ENCODE data around the gene CDH8. TPM values are rescaled to one million over a fixed set of nuclear protein-coding genes. Genes with fewer than 3 reads are reported as not detected.

Gene CDH8
- total RNA-seq, 1 experiment from 2014 or later, result 11.1 TPM

GRCh38 chr16:61671161-61671560 lies 365.1 kb downstream of the CDH8 start:
- CTCF ChIA-PET, result no interaction called here
- DNase-seq (ENCODE audit: low spot score) (no peak), ATAC-seq (no peak)
- Mint-ChIP-seq H3K4me3 (no peak overlapping the region), H3K9me3 (peaks cover 9% of the 10 kb centered on the region), H3K27ac (no peak overlapping the region), H3K27me3 (ENCODE audit: low read depth) (no peaks in the 10 kb centered on the region; the same call in 1 of the 2 replicates), H3K36me3 (peaks cover 6% of the 10 kb centered on the region), H3K4me1 (no peaks in the 10 kb centered on the region)
- POLR2A ChIA-PET, result no interaction called here
- TF ChIP-seq, protein P1, sequence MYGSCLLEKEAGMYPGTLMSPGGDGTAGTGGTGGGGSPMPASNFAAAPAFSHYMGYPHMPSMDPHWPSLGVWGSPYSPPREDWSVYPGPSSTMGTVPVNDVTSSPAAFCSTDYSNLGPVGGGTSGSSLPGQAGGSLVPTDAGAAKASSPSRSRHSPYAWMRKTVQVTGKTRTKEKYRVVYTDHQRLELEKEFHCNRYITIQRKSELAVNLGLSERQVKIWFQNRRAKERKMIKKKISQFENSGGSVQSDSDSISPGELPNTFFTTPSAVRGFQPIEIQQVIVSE (CRISPR knock-in tag; IDR thresholded peaks at IDR 0.05; ENCODE audit: borderline replicate concordance), result no peak
- TF ChIP-seq ATF1 (CRISPR knock-in tag; IDR thresholded peaks at IDR 0.05) (no peak), NFATC4 (CRISPR knock-in tag; IDR thresholded peaks at IDR 0.05) (no peak)
- TF ChIP-seq, protein P2, sequence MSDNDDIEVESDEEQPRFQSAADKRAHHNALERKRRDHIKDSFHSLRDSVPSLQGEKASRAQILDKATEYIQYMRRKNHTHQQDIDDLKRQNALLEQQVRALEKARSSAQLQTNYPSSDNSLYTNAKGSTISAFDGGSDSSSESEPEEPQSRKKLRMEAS (CRISPR knock-in tag; IDR thresholded peaks at IDR 0.05), result no peak
- TF ChIP-seq, protein P3, sequence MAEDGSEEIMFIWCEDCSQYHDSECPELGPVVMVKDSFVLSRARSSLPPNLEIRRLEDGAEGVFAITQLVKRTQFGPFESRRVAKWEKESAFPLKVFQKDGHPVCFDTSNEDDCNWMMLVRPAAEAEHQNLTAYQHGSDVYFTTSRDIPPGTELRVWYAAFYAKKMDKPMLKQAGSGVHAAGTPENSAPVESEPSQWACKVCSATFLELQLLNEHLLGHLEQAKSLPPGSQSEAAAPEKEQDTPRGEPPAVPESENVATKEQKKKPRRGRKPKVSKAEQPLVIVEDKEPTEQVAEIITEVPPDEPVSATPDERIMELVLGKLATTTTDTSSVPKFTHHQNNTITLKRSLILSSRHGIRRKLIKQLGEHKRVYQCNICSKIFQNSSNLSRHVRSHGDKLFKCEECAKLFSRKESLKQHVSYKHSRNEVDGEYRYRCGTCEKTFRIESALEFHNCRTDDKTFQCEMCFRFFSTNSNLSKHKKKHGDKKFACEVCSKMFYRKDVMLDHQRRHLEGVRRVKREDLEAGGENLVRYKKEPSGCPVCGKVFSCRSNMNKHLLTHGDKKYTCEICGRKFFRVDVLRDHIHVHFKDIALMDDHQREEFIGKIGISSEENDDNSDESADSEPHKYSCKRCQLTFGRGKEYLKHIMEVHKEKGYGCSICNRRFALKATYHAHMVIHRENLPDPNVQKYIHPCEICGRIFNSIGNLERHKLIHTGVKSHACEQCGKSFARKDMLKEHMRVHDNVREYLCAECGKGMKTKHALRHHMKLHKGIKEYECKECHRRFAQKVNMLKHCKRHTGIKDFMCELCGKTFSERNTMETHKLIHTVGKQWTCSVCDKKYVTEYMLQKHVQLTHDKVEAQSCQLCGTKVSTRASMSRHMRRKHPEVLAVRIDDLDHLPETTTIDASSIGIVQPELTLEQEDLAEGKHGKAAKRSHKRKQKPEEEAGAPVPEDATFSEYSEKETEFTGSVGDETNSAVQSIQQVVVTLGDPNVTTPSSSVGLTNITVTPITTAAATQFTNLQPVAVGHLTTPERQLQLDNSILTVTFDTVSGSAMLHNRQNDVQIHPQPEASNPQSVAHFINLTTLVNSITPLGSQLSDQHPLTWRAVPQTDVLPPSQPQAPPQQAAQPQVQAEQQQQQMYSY (CRISPR knock-in tag; IDR thresholded peaks at IDR 0.05), result no peak

- no peaks in the 10 kb centered on the region for H3K36me3 Mint-ChIP-seq
- no peaks in the 10 kb centered on the region for H3K27me3 Mint-ChIP-seq (ENCODE audit: low read depth)
- no peaks in the 10 kb centered on the region for H3K4me1 Mint-ChIP-seq
- H3K4me3 Mint-ChIP-seq, result no peak overlapping the region
- ATAC-seq (no peak), DNase-seq (ENCODE audit: low spot score) (no peak)
- TF ChIP-seq ELF4 (CRISPR knock-in tag; IDR thresholded peaks at IDR 0.05; ENCODE audit: low read depth) (no peak), TEAD4 (CRISPR knock-in tag; IDR thresholded peaks at IDR 0.05) (no peak), ZNF396 (CRISPR knock-in tag; IDR thresholded peaks at IDR 0.05; ENCODE audit: borderline replicate concordance) (no peak), MLX (CRISPR knock-in tag; IDR thresholded peaks at IDR 0.05) (no peak), FOXK1 (CRISPR knock-in tag; IDR thresholded peaks at IDR 0.05) (no peak)
- TF ChIP-seq, protein P3 (CRISPR knock-in tag; IDR thresholded peaks at IDR 0.05), result no peak
- TF ChIP-seq, protein P4, sequence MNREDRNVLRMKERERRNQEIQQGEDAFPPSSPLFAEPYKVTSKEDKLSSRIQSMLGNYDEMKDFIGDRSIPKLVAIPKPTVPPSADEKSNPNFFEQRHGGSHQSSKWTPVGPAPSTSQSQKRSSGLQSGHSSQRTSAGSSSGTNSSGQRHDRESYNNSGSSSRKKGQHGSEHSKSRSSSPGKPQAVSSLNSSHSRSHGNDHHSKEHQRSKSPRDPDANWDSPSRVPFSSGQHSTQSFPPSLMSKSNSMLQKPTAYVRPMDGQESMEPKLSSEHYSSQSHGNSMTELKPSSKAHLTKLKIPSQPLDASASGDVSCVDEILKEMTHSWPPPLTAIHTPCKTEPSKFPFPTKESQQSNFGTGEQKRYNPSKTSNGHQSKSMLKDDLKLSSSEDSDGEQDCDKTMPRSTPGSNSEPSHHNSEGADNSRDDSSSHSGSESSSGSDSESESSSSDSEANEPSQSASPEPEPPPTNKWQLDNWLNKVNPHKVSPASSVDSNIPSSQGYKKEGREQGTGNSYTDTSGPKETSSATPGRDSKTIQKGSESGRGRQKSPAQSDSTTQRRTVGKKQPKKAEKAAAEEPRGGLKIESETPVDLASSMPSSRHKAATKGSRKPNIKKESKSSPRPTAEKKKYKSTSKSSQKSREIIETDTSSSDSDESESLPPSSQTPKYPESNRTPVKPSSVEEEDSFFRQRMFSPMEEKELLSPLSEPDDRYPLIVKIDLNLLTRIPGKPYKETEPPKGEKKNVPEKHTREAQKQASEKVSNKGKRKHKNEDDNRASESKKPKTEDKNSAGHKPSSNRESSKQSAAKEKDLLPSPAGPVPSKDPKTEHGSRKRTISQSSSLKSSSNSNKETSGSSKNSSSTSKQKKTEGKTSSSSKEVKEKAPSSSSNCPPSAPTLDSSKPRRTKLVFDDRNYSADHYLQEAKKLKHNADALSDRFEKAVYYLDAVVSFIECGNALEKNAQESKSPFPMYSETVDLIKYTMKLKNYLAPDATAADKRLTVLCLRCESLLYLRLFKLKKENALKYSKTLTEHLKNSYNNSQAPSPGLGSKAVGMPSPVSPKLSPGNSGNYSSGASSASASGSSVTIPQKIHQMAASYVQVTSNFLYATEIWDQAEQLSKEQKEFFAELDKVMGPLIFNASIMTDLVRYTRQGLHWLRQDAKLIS (CRISPR knock-in tag; IDR thresholded peaks at IDR 0.05; ENCODE audit: borderline replicate concordance), result no peak
- H3K9me3 Mint-ChIP-seq, result peaks cover 4% of the 10 kb centered on the region; the same call in 1 of the 2 replicates
- CTCF ChIA-PET, result no interaction called here
- POLR2A ChIA-PET, result no interaction called here
- no peak overlapping the region for H3K27ac Mint-ChIP-seq
Measured at GRCh38 chr16:61665512-61665911, 370.7 kb downstream of the CDH8 start.
